Smooth muscle cell of the brain vasculature (primary cell): ENCODE results near the gene IFT122.

ENCODE experiments used
- DNase-seq: peaks from one replicate; pipeline ENCODE4 v3.0.0-alpha.2; 2012; ENCODE audit warnings: low read depth, low spot score

IFT122 gene

GRCh38 chr3:129434140-129434539 lies 5.9 kb upstream of the IFT122 start:
- no peak for DNase-seq

GRCh38 chr3:129435367-129435766 lies 4.7 kb upstream of the IFT122 start:
- no peak for DNase-seq

GRCh38 chr3:129439226-129439816 lies 703 bp upstream of the IFT122 start:
- no peak for DNase-seq

GRCh38 chr3:129440618-129441190 lies 680 bp downstream of the IFT122 start:
- no peak for DNase-seq

GRCh38 chr3:129441215-129441614 lies 1.2 kb downstream of the IFT122 start:
- no peak for DNase-seq

- no peak for DNase-seq
Measured at GRCh38 chr3:129441782-129442181, 1.8 kb downstream of the IFT122 start.

GRCh38 chr3:129442486-129442885 lies 2.5 kb downstream of the IFT122 start:
- DNase-seq: no peak

GRCh38 chr3:129442947-129443346 lies 2.9 kb downstream of the IFT122 start:
- no peak for DNase-seq

- DNase-seq: no peak
Measured at GRCh38 chr3:129445471-129445870, 5.4 kb downstream of the IFT122 start.

GRCh38 chr3:129446926-129447325 lies 6.9 kb downstream of the IFT122 start:
- DNase-seq: no peak

- no peak for DNase-seq
Measured at GRCh38 chr3:129448186-129448895, 8.3 kb downstream of the IFT122 start.

- no peak for DNase-seq
Measured at GRCh38 chr3:129449279-129450115, 9.5 kb downstream of the IFT122 start.

- DNase-seq: no peak
Measured at GRCh38 chr3:129453732-129454131, 13.7 kb downstream of the IFT122 start.

- no peak for DNase-seq
Measured at GRCh38 chr3:129460155-129460554, 20.1 kb downstream of the IFT122 start.

GRCh38 chr3:129460572-129460971 lies 20.5 kb downstream of the IFT122 start:
- no peak for DNase-seq

GRCh38 chr3:129461022-129461421 lies 21.0 kb downstream of the IFT122 start:
- DNase-seq: no peak

GRCh38 chr3:129461461-129462146 lies 21.6 kb downstream of the IFT122 start:
- DNase-seq: no peak

- DNase-seq: no peak
Measured at GRCh38 chr3:129462361-129462968, 22.4 kb downstream of the IFT122 start.

GRCh38 chr3:129463094-129463493 lies 23.1 kb downstream of the IFT122 start:
- no peak for DNase-seq

GRCh38 chr3:129463716-129464115 lies 23.7 kb downstream of the IFT122 start:
- DNase-seq: no peak

GRCh38 chr3:129467932-129468331 lies 27.9 kb downstream of the IFT122 start:
- DNase-seq: no peak
